ENCODE results near the gene GREB1.

DNA sequence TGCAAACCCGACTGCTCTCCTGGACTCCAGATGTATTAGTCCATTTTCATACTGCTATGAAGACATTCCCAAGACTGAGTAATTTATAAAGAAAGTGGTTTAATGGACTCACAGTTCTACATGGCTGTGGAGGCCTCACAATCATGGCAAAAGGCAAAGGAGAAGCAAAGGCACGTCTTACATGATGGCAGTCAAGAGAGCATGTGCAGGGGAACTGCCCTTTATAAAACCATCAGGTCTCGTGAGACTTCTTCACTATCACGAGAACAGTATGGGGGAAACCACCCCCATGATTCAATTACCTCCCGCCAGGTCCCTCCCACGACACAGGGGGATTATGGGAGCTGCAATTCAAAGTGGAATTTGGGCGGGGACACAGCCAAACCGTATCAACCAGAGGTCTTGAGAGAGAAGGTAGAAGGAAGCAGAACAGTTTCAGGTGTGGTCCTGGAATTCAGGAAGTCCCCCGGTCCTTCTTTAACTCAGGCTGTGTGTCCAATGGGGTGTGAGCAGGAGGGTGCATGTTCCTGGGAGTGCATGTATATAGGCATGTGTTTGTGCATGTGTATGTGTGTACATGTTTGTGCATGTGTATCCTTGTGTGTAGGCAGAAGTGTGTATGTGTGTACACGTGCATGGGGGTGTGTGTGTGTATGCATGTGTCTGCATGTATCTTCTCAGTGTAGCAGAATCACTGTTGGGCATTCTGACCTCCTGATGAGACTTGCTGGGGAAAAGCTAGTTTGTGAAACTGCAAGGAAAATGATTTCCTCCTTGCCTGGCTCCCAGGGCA, 46.2 kb downstream of the GREB1 start:
- TF ChIP-seq, protein P1, sequence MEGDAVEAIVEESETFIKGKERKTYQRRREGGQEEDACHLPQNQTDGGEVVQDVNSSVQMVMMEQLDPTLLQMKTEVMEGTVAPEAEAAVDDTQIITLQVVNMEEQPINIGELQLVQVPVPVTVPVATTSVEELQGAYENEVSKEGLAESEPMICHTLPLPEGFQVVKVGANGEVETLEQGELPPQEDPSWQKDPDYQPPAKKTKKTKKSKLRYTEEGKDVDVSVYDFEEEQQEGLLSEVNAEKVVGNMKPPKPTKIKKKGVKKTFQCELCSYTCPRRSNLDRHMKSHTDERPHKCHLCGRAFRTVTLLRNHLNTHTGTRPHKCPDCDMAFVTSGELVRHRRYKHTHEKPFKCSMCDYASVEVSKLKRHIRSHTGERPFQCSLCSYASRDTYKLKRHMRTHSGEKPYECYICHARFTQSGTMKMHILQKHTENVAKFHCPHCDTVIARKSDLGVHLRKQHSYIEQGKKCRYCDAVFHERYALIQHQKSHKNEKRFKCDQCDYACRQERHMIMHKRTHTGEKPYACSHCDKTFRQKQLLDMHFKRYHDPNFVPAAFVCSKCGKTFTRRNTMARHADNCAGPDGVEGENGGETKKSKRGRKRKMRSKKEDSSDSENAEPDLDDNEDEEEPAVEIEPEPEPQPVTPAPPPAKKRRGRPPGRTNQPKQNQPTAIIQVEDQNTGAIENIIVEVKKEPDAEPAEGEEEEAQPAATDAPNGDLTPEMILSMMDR (IDR thresholded peaks at IDR 0.05): no peak
- no peak for TF ChIP-seq EZH2 (IDR thresholded peaks at IDR 0.05)
